GM21737 (cell line): ENCODE measurements around the gene PDZK1.
"Not testable (repeated sequence)": the region's sequence is repeated elsewhere in the genome, so short reads cannot be mapped to it uniquely, and the experiment has no call there.

ENCODE experiments used
- ATAC-seq: cut with Tn5 transposase; IDR thresholded peaks from one replicate; pipeline ENCODE4 v1.9.1; 2021; ENCODE audit warnings: mild to moderate bottlenecking, moderate library complexity; ENCODE audit not compliant: unreplicated experiment

Gene PDZK1

GRCh38 chr1:145665015-145665414, 42.2 kb downstream of the PDZK1 start:
- not testable (repeated sequence) for ATAC-seq

- not testable (repeated sequence) for ATAC-seq
These were observed 44.7 kb downstream of the PDZK1 start for GRCh38 chr1:145662502-145662901.

GRCh38 chr1:145656245-145656943, 50.8 kb downstream of the PDZK1 start:
- ATAC-seq = not testable (repeated sequence)

GRCh38 chr1:145643990-145644389, 63.2 kb downstream of the PDZK1 start:
- ATAC-seq = not testable (repeated sequence)

- not testable (repeated sequence) for ATAC-seq
These were observed 65.3 kb downstream of the PDZK1 start for GRCh38 chr1:145641886-145642285.

GRCh38 chr1:145636237-145636636, 70.9 kb downstream of the PDZK1 start:
- ATAC-seq = not testable (repeated sequence)

GRCh38 chr1:145622177-145622576, 85.0 kb downstream of the PDZK1 start:
- not testable (repeated sequence) for ATAC-seq
